Type B pancreatic cell (in vitro differentiated cells): ENCODE results near the gene ANGPTL4. TPM values are rescaled to one million over a fixed set of nuclear protein-coding genes. Genes with fewer than 3 reads are reported as not detected.
A peak's percentile ranks its signal among the peaks of the same experiment; 100 is the strongest.

Source experiments
- DNase-seq: peaks from one replicate; pipeline ENCODE4 v3.0.0; 2021; ENCODE audit warnings: mixed read lengths; ENCODE audit not compliant: unreplicated experiment; ENCODE audit errors: extremely low spot score
- H3K27ac Mint-ChIP-seq: 2 replicates; pipeline ENCODE4 v1.8.0; 2021; ENCODE audit warnings: mild to moderate bottlenecking, mixed read lengths
- H3K27me3 Mint-ChIP-seq: 2 replicates; pipeline ENCODE4 v1.8.0; 2021; ENCODE audit warnings: mixed read lengths
- H3K36me3 Mint-ChIP-seq: 2 replicates; pipeline ENCODE4 v1.8.0; 2021; ENCODE audit warnings: mixed read lengths
- H3K4me1 Mint-ChIP-seq: one replicate; pipeline ENCODE4 v1.8.0; 2021; ENCODE audit warnings: mixed read lengths; ENCODE audit not compliant: unreplicated experiment
- H3K4me3 Mint-ChIP-seq: 2 replicates; pipeline ENCODE4 v1.8.0; 2021; ENCODE audit warnings: mild to moderate bottlenecking, mixed read lengths
- H3K9me3 Mint-ChIP-seq: 2 replicates; pipeline ENCODE4 v1.8.0; 2021; ENCODE audit warnings: mixed read lengths
- CTCF ChIP-seq: fragments of 200-600 bp; sonication (generic); conservative IDR thresholded peaks from 2 replicates; pipeline ENCODE4 v1.5.0; 2021; ENCODE audit warnings: antibody characterized with exemption, mild to moderate bottlenecking
- total RNA-seq: library from RNA; stranded (reverse); gene quantifications from 2 replicates; pipeline ENCODE4 v1.2.1, GENCODE V29; 2021; ENCODE audit warnings: low replicate concordance

The ANGPTL4 gene
- total RNA-seq, 1 donor from 2014 or later = 4.7 TPM

GRCh38 chr19:8324186-8325050, 39.5 kb upstream of the ANGPTL4 start:
- Mint-ChIP-seq H3K4me3 (peak overlapping the region; percentile 49), H3K27ac (no peak overlapping the region), H3K4me1 (peaks cover 9% of the 10 kb centered on the region), H3K27me3 (peaks cover 21% of the 10 kb centered on the region), H3K9me3 (peaks cover 4% of the 10 kb centered on the region), H3K36me3 (no peaks in the 10 kb centered on the region)
- no peak for TF ChIP-seq CTCF
- no peak for DNase-seq

- no peak for DNase-seq
- Mint-ChIP-seq H3K4me1 (peaks cover 3% of the 10 kb centered on the region), H3K36me3 (no peaks in the 10 kb centered on the region), H3K4me3 (no peak overlapping the region), H3K9me3 (peaks cover 4% of the 10 kb centered on the region), H3K27ac (no peak overlapping the region), H3K27me3 (peaks cover 31% of the 10 kb centered on the region)
- TF ChIP-seq CTCF = no peak
Observed at GRCh38 chr19:8325454-8325853, 38.5 kb upstream of the ANGPTL4 start.

- H3K9me3 Mint-ChIP-seq = peaks cover 4% of the 10 kb centered on the region
Observed at GRCh38 chr19:8329996-8330395, 34.0 kb upstream of the ANGPTL4 start.

GRCh38 chr19:8331263-8331845, 32.6 kb upstream of the ANGPTL4 start:
- Mint-ChIP-seq H3K4me1 (no peaks in the 10 kb centered on the region), H3K9me3 (peaks cover 4% of the 10 kb centered on the region), H3K4me3 (no peak overlapping the region), H3K27me3 (peaks cover 71% of the 10 kb centered on the region), H3K36me3 (no peaks in the 10 kb centered on the region), H3K27ac (no peak overlapping the region)
- no peak for DNase-seq
- TF ChIP-seq CTCF = no peak

More at GRCh38 chr19:8329996-8330395, 34.0 kb upstream of the ANGPTL4 start:
- no peak for TF ChIP-seq CTCF
- no peak overlapping the region for H3K4me3 Mint-ChIP-seq
- DNase-seq = no peak
- peak overlapping the region; percentile 13 for H3K27ac Mint-ChIP-seq
- no peaks in the 10 kb centered on the region for H3K4me1 Mint-ChIP-seq
- H3K36me3 Mint-ChIP-seq = no peaks in the 10 kb centered on the region
- H3K27me3 Mint-ChIP-seq = peaks cover 64% of the 10 kb centered on the region

- H3K27me3 Mint-ChIP-seq = peaks cover 72% of the 10 kb centered on the region
- H3K9me3 Mint-ChIP-seq = no peaks in the 10 kb centered on the region
- no peak overlapping the region for H3K27ac Mint-ChIP-seq
- H3K4me3 Mint-ChIP-seq = peak overlapping the region; percentile 45
- TF ChIP-seq CTCF = no peak
- H3K36me3 Mint-ChIP-seq = no peaks in the 10 kb centered on the region
- no peak for DNase-seq
- no peaks in the 10 kb centered on the region for H3K4me1 Mint-ChIP-seq
Observed at GRCh38 chr19:8332976-8333766, 30.8 kb upstream of the ANGPTL4 start.
